ENCODE measurements around the gene CNN2. TPM values are rescaled to one million over a fixed set of nuclear protein-coding genes. Genes with fewer than 3 reads are reported as not detected.

Gene CNN2
- polyA plus RNA-seq = 0.78 TPM in 1 of 2 replicates, not detected in the other

GRCh38 chr19:1025960-1026782 is at the start of gene CNN2:
Gene CNN2, plus strand, starts transcription at chr19:1026608. Its CDS starts 54 bp downstream, at chr19:1026662.

GRCh38 chr19:984165-984967 is 42.0 kb upstream of the CNN2 start, which contains the start of gene WDR18:
Gene WDR18, plus strand, starts transcription at chr19:984345. Its CDS starts 9 bp downstream, at chr19:984354.

GRCh38 chr19:1000095-1000494 is 26.3 kb upstream of the CNN2 start, which contains the start of gene GRIN3B:
Gene GRIN3B, plus strand, starts transcription at chr19:1000419. Its CDS starts 19 bp downstream, at chr19:1000438.

GRCh38 chr19:1020868-1021425 is 5.5 kb upstream of the CNN2 start, which contains the start of gene TMEM259:
Gene TMEM259, minus strand, starts transcription at chr19:1021123. Its CDS starts 127 bp downstream, at chr19:1020996.

GRCh38 chr19:1039646-1040475 is 13.5 kb downstream of the CNN2 start, which contains the start of gene ABCA7:
Gene ABCA7, plus strand, starts transcription at chr19:1040107. Its CDS starts 1,255 bp downstream, at chr19:1041362.

GRCh38 chr19:1066748-1067340 is 40.4 kb downstream of the CNN2 start, which contains the start of gene ARHGAP45:
Gene ARHGAP45, plus strand, starts transcription at chr19:1067167. Its CDS starts 239 bp downstream, at chr19:1067406.

Other genes with a start within 250 kb of the CNN2 start
- gene PTBP1, start 229.2 kb upstream of the CNN2 start, polyA plus RNA-seq = 0.62 and 0.71 TPM in 2 replicates
- 1.2 TPM in 1 of 2 replicates, not detected in the other for gene PLPPR3, start 204.7 kb upstream of the CNN2 start, polyA plus RNA-seq
- not detected in 2 replicates for gene AZU1, start 198.8 kb upstream of the CNN2 start, polyA plus RNA-seq
- gene PRTN3, start 185.6 kb upstream of the CNN2 start, polyA plus RNA-seq = not detected in 2 replicates
- gene ELANE, start 174.3 kb upstream of the CNN2 start, polyA plus RNA-seq = not detected in 2 replicates
- 0.34 and 0.60 TPM in 2 replicates for gene CFD, start 166.9 kb upstream of the CNN2 start, polyA plus RNA-seq
- 3.6 and 15.3 TPM in 2 replicates for gene MED16, start 133.4 kb upstream of the CNN2 start, polyA plus RNA-seq
- gene RNU6-9, start 133.1 kb upstream of the CNN2 start, polyA plus RNA-seq = not detected in 2 replicates
- 0.92 and 2.0 TPM in 2 replicates for gene R3HDM4, start 113.4 kb upstream of the CNN2 start, polyA plus RNA-seq
- not detected in 2 replicates for gene KISS1R, start 109.3 kb upstream of the CNN2 start, polyA plus RNA-seq
- gene ARID3A, start 100.6 kb upstream of the CNN2 start, polyA plus RNA-seq = 0.07 and 0.27 TPM in 2 replicates
- 6.9 and 7.9 TPM in 2 replicates for gene WDR18, start 42.3 kb upstream of the CNN2 start, polyA plus RNA-seq
- not detected in 2 replicates for gene GRIN3B, start 26.2 kb upstream of the CNN2 start, polyA plus RNA-seq
- 2.3 and 6.2 TPM in 2 replicates for gene TMEM259, start 5.5 kb upstream of the CNN2 start, polyA plus RNA-seq
- not detected in 2 replicates for gene RNU6-2, start 5.1 kb upstream of the CNN2 start, polyA plus RNA-seq
- gene ABCA7, start 13.5 kb downstream of the CNN2 start, polyA plus RNA-seq = 2.1 TPM in 1 of 2 replicates, not detected in the other
- not detected in 2 replicates for gene ARHGAP45, start 40.6 kb downstream of the CNN2 start, polyA plus RNA-seq
- 10.2 and 26.5 TPM in 2 replicates for gene POLR2E, start 68.8 kb downstream of the CNN2 start, polyA plus RNA-seq
- 152 and 277 TPM in 2 replicates for gene GPX4, start 77.4 kb downstream of the CNN2 start, polyA plus RNA-seq
- gene SBNO2, start 147.7 kb downstream of the CNN2 start, polyA plus RNA-seq = 0.07 TPM in 1 of 2 replicates, not detected in the other
- gene STK11, start 179.2 kb downstream of the CNN2 start, polyA plus RNA-seq = 0.17 and 0.27 TPM in 2 replicates
- gene CBARP, start 211.4 kb downstream of the CNN2 start, polyA plus RNA-seq = 0.25 and 0.26 TPM in 2 replicates
- 71.5 and 78.2 TPM in 2 replicates for gene ATP5F1D, start 215.1 kb downstream of the CNN2 start, polyA plus RNA-seq
- 0.46 and 1.2 TPM in 2 replicates for gene MIDN, start 222.0 kb downstream of the CNN2 start, polyA plus RNA-seq
- 80.6 and 81.4 TPM in 2 replicates for gene CIRBP, start 242.7 kb downstream of the CNN2 start, polyA plus RNA-seq
- gene FAM174C, start 248.9 kb downstream of the CNN2 start, polyA plus RNA-seq = 7.3 and 10.2 TPM in 2 replicates

Data from Purkinje cell (primary cell).